ENCODE data around the gene TRIOBP. TPM values are rescaled to one million over a fixed set of nuclear protein-coding genes. Genes with fewer than 3 reads are reported as not detected.

TRIOBP gene
- total RNA-seq, 1 donor from 2014 or later = 32.9 TPM

- no peaks in the 10 kb centered on the region for H3K27me3 Mint-ChIP-seq (ENCODE audit: insufficient read depth)
- H3K36me3 Mint-ChIP-seq (ENCODE audit: low read depth) = peaks cover 7% of the 10 kb centered on the region
- H3K27ac Mint-ChIP-seq = no peak overlapping the region
- H3K9me3 Mint-ChIP-seq = no peaks in the 10 kb centered on the region
- intact Hi-C loops (cut with micrococcal nuclease) = no loop called here
- no peak overlapping the region for H3K4me3 Mint-ChIP-seq
- no peaks in the 10 kb centered on the region for H3K4me1 Mint-ChIP-seq (ENCODE audit: low read depth)
- no peak for DNase-seq (ENCODE audit: low spot score)
Observed at GRCh38 chr22:37771702-37772427, 75.0 kb downstream of the TRIOBP start.

- no peak overlapping the region for H3K27ac Mint-ChIP-seq
Observed at GRCh38 chr22:37774728-37775127, 77.9 kb downstream of the TRIOBP start.

GRCh38 chr22:37775785-37776638 is 79.2 kb downstream of the TRIOBP start:
- Mint-ChIP-seq H3K27ac (no peak overlapping the region), H3K9me3 (no peaks in the 10 kb centered on the region), H3K27me3 (ENCODE audit: insufficient read depth) (no peaks in the 10 kb centered on the region), H3K36me3 (ENCODE audit: low read depth) (peaks cover 7% of the 10 kb centered on the region), H3K4me3 (no peak overlapping the region), H3K4me1 (ENCODE audit: low read depth) (no peaks in the 10 kb centered on the region)
- intact Hi-C loops (cut with micrococcal nuclease) = no loop called here
- no peak for DNase-seq (ENCODE audit: low spot score)

More at GRCh38 chr22:37774728-37775127, 77.9 kb downstream of the TRIOBP start:
- no peak overlapping the region for H3K4me3 Mint-ChIP-seq
- no peaks in the 10 kb centered on the region for H3K9me3 Mint-ChIP-seq
- DNase-seq (ENCODE audit: low spot score) = no peak
- H3K36me3 Mint-ChIP-seq (ENCODE audit: low read depth) = peaks cover 7% of the 10 kb centered on the region
- intact Hi-C loops (cut with micrococcal nuclease) = no loop called here
- H3K27me3 Mint-ChIP-seq (ENCODE audit: insufficient read depth) = no peaks in the 10 kb centered on the region
- no peaks in the 10 kb centered on the region for H3K4me1 Mint-ChIP-seq (ENCODE audit: low read depth)

- Mint-ChIP-seq H3K4me3 (no peak overlapping the region), H3K27me3 (ENCODE audit: insufficient read depth) (no peaks in the 10 kb centered on the region), H3K36me3 (ENCODE audit: low read depth) (peaks cover 7% of the 10 kb centered on the region), H3K27ac (no peak overlapping the region), H3K4me1 (ENCODE audit: low read depth) (no peaks in the 10 kb centered on the region), H3K9me3 (no peaks in the 10 kb centered on the region)
- intact Hi-C loops (cut with micrococcal nuclease) = no loop called here
- DNase-seq (ENCODE audit: low spot score) = no peak
Observed at GRCh38 chr22:37776639-37777005, 79.8 kb downstream of the TRIOBP start.

- H3K9me3 Mint-ChIP-seq = no peaks in the 10 kb centered on the region
- no peak overlapping the region for H3K27ac Mint-ChIP-seq
- no peak for DNase-seq (ENCODE audit: low spot score)
- no peaks in the 10 kb centered on the region for H3K4me1 Mint-ChIP-seq (ENCODE audit: low read depth)
- intact Hi-C loops (cut with micrococcal nuclease) = no loop called here
- H3K36me3 Mint-ChIP-seq (ENCODE audit: low read depth) = peaks cover 7% of the 10 kb centered on the region
- no peaks in the 10 kb centered on the region for H3K27me3 Mint-ChIP-seq (ENCODE audit: insufficient read depth)
- no peak overlapping the region for H3K4me3 Mint-ChIP-seq
Observed at GRCh38 chr22:37777122-37777687, 80.4 kb downstream of the TRIOBP start.

- no peaks in the 10 kb centered on the region for H3K4me1 Mint-ChIP-seq (ENCODE audit: low read depth)
- H3K27me3 Mint-ChIP-seq (ENCODE audit: insufficient read depth) = no peaks in the 10 kb centered on the region
- H3K4me3 Mint-ChIP-seq = no peak overlapping the region
- no peak for DNase-seq (ENCODE audit: low spot score)
- H3K9me3 Mint-ChIP-seq = no peaks in the 10 kb centered on the region
- H3K27ac Mint-ChIP-seq = no peak overlapping the region
- intact Hi-C loops (cut with micrococcal nuclease) = no loop called here
- peaks cover 2% of the 10 kb centered on the region for H3K36me3 Mint-ChIP-seq (ENCODE audit: low read depth)
Observed at GRCh38 chr22:37778370-37779009, 81.6 kb downstream of the TRIOBP start.

GRCh38 chr22:37781434-37782059 is 84.7 kb downstream of the TRIOBP start:
- no peaks in the 10 kb centered on the region for H3K4me1 Mint-ChIP-seq (ENCODE audit: low read depth)
- H3K27ac Mint-ChIP-seq = no peak overlapping the region
- H3K36me3 Mint-ChIP-seq (ENCODE audit: low read depth) = no peaks in the 10 kb centered on the region
- no peak for DNase-seq (ENCODE audit: low spot score)
- no peaks in the 10 kb centered on the region for H3K9me3 Mint-ChIP-seq
- H3K4me3 Mint-ChIP-seq = no peak overlapping the region
- intact Hi-C loops (cut with micrococcal nuclease) = no loop called here
- H3K27me3 Mint-ChIP-seq (ENCODE audit: insufficient read depth) = peaks cover 2% of the 10 kb centered on the region

- peaks cover 2% of the 10 kb centered on the region for H3K27me3 Mint-ChIP-seq (ENCODE audit: insufficient read depth)
- DNase-seq (ENCODE audit: low spot score) = no peak
Observed at GRCh38 chr22:37782340-37783168, 85.7 kb downstream of the TRIOBP start.

GRCh38 chr22:37784829-37785495 is 88.1 kb downstream of the TRIOBP start:
- H3K4me3 Mint-ChIP-seq = no peak overlapping the region
- no peaks in the 10 kb centered on the region for H3K9me3 Mint-ChIP-seq
- H3K36me3 Mint-ChIP-seq (ENCODE audit: low read depth) = no peaks in the 10 kb centered on the region
- no peak overlapping the region for H3K27ac Mint-ChIP-seq
- no peak for DNase-seq (ENCODE audit: low spot score)
- intact Hi-C loops (cut with micrococcal nuclease) = no loop called here
- no peaks in the 10 kb centered on the region for H3K4me1 Mint-ChIP-seq (ENCODE audit: low read depth)
- H3K27me3 Mint-ChIP-seq (ENCODE audit: insufficient read depth) = peaks cover 2% of the 10 kb centered on the region

More at GRCh38 chr22:37782340-37783168, 85.7 kb downstream of the TRIOBP start:
- intact Hi-C loops (cut with micrococcal nuclease) = no loop called here
- Mint-ChIP-seq H3K4me1 (ENCODE audit: low read depth) (no peaks in the 10 kb centered on the region), H3K9me3 (no peaks in the 10 kb centered on the region), H3K36me3 (ENCODE audit: low read depth) (no peaks in the 10 kb centered on the region), H3K4me3 (no peak overlapping the region), H3K27ac (no peak overlapping the region)

- H3K36me3 Mint-ChIP-seq (ENCODE audit: low read depth) = no peaks in the 10 kb centered on the region
Observed at GRCh38 chr22:37790234-37790633, 93.4 kb downstream of the TRIOBP start.

GRCh38 chr22:37792494-37792893 is 95.6 kb downstream of the TRIOBP start:
- Mint-ChIP-seq H3K27ac (no peak overlapping the region), H3K36me3 (ENCODE audit: low read depth) (no peaks in the 10 kb centered on the region), H3K4me3 (no peak overlapping the region), H3K27me3 (ENCODE audit: insufficient read depth) (peaks cover 7% of the 10 kb centered on the region), H3K9me3 (no peaks in the 10 kb centered on the region), H3K4me1 (ENCODE audit: low read depth) (no peaks in the 10 kb centered on the region)
- intact Hi-C loops (cut with micrococcal nuclease) = no loop called here
- no peak for DNase-seq (ENCODE audit: low spot score)

More at GRCh38 chr22:37790234-37790633, 93.4 kb downstream of the TRIOBP start:
- no peak for DNase-seq (ENCODE audit: low spot score)
- Mint-ChIP-seq H3K4me1 (ENCODE audit: low read depth) (no peaks in the 10 kb centered on the region), H3K4me3 (no peak overlapping the region), H3K9me3 (no peaks in the 10 kb centered on the region), H3K27ac (no peak overlapping the region), H3K27me3 (ENCODE audit: insufficient read depth) (peaks cover 6% of the 10 kb centered on the region)
- intact Hi-C loops (cut with micrococcal nuclease) = no loop called here
